Fibroblast of skin of back (primary cell): ENCODE results near the gene TIAM1.
"Not testable (repeated sequence)": the region's sequence is repeated elsewhere in the genome, so short reads cannot be mapped to it uniquely, and the experiment has no call there.

ENCODE experiments used
- DNase-seq: peaks from one replicate; pipeline ENCODE4 v3.0.0-alpha.2; 2013

Gene TIAM1

DNA sequence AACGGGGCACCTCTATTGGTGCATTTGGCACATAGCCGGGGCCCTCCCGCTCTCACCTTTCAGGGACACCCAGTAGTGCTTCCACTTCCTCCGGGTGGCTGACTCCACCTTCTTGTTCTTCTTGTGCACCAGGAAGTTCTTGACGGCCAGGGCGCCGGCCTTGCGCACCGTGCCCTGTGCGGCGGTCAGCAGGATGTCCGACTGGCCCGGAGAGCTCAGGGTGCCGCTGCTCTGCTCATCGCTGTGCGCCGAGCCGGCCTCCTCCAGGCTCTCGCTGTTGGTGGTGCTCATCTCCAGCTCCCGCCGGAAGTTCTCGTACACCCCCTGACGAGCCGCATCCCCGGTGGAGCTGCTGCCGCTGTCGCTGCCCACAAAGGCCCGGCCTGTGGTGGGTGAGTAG is 92.4 kb downstream of the TIAM1 start:
- DNase-seq, result no peak

DNA sequence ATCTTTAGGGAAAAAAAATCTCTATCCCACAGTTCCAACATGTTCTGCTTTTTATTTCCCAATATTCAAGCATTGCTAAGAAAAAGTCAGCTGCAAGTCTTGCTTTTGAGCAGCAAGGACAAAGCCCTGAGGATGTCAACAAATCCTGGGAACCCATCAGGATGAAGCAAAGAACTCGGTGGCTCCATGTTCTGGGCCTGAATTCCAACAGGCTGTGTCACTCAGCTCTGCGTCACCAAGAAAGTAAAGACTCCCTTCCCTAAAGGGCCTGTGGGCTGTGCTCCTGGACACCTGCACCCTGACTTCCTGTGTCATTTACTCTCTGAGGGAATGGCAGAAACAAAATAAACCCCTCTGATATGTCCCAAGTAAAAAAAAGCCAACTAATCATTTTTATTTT is 95.5 kb downstream of the TIAM1 start:
- peak; percentile 73 for DNase-seq

DNA sequence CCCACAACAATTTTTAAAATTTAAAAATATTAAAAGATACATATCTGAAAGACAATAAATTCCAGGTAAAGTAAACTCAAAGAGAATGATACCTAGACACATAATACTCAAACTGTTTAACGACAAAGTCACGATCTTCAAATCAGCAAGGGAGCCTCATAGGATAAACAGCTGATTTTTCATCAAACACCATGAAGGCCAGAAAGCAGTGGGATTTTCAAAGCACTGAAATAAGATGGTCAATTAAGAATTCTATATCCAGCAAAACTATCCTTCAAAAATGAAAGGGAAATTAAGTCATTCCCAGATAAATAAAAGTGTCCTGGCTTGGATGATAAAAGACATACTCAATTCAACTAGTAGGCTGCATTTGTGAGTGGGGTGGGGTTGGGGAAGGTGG is 100.5 kb downstream of the TIAM1 start:
- no peak for DNase-seq

DNA sequence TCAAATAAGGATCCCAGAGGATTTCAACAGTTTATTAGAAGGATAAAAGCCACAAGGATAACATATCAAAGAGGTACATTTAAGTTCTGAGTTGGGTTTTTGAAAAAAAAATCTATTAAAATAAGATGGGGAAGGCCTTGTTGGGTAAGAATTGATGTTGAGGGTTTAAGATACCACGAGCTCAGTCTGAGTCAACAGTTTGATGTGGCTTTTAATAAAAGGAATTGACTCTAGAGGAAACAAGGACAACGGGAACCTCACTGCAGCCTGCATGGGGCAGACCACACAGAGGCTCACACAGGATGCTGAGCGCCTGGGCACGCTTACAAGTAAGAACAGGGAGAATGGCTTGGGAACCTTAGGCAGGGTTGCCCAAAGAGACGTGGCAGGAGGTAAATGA is 107.5 kb downstream of the TIAM1 start:
- DNase-seq, result peak; percentile 64

DNA sequence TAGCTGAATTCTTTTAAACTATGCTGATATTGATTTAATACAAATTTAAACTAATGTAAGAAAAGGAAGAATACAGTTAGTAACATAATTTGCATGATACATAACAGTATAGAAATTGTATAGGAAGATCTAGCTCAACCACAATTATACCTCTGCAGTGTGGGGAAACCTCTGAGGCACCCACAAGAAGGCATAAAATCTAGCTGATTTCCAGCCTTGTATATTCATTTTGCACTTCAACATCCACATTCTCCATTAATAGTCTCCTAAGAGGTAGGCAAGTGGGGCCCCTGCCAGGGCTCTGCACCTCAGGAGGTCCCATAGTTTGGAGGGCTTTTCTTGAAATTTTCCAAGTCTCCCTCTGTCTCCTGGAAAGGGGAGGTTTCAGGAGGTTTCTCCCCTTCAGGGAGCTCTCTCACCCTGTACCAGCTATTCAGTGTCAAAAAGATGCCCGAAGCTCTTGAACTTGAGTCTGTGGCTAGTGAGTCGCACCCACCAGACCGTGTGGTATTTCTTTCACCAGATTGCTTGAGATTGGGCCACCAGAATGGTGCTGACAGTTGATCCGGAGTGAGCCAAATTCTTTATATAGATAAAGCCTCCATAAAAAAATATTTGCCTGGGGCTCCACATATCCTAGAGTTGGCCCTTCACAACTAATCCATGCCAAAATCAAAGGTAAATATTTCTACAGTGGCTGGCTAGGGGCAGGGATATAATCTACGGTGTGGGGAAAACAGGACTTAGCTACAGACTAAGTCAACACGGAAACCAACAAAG is 108.2 kb downstream of the TIAM1 start:
- DNase-seq, result peak; percentile 87

DNA sequence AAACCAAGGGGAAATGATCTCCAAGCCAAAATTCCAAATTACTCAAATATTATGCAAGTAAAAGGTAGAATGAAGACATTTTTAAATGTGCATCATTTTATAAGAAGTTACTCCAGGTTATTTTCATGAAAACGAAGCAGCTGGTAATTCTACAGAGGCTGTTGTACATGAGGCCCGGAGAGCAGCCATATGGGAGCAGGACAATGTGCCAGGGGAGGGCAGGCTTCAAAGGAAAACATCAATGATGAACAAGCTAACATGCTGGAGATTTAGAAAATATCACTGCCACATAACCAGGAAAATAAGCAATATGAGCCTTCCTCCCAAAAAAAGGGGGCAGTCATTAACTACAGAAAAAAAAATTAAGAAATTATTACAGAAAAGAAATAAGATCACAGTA is 109.1 kb downstream of the TIAM1 start:
- DNase-seq, result no peak

DNA sequence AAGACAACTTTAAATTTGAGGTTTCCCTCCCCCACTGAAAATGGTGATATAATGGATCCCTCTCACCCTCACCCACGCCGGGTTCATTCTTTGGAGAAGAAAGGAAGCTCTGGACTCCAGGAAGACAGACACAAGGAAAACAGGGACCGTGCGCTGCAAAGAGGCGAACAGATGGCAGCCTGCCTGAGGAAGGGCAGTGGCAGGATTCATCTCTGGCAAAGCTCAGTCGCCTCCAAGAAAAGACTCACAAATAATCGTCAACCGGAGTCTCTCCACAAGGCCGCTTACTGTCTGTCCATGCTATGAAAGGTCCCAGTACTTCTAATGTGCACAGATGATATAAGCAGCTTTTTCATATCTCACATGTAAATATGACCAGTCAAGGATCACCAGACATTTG is 110.3 kb downstream of the TIAM1 start:
- DNase-seq, result no peak

DNA sequence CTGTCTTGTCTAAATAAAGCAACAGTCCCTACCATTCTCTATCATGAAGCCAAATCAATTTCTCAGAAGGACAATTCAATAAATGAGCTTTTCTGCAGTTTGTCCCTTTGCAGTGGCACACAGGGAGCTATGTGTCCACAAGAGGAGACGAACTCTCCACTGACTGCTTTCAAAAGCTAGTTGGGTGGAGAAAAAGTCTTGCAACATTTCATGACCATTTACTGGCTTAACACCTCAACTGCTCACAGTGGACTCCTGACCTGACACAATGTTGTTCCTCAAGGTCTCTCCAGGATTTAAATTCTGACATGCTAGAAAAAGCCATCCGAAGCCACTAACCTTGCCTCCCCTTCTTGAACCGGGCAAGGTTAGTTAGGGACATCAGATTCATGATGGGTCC is 111.7 kb downstream of the TIAM1 start:
- no peak for DNase-seq

DNA sequence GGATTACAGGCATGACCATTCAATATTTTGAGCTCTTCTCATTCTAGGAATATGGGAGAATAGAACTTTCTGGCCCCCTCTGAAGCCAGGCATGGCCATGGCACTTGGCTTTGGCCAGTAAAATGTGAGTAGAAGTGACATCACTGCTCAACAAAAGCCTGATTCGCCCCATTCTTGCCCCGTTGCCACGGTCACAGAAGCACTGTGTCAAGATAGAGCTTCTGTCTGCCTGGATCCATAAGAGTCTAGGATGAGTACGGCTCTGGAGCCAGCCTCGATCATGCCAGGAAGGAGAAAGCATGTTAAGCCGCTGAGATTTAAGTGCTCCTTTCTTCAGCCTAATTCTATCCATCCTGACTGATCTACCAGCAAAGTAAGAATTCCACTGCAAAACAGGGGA is 113.1 kb downstream of the TIAM1 start:
- DNase-seq, result no peak

DNA sequence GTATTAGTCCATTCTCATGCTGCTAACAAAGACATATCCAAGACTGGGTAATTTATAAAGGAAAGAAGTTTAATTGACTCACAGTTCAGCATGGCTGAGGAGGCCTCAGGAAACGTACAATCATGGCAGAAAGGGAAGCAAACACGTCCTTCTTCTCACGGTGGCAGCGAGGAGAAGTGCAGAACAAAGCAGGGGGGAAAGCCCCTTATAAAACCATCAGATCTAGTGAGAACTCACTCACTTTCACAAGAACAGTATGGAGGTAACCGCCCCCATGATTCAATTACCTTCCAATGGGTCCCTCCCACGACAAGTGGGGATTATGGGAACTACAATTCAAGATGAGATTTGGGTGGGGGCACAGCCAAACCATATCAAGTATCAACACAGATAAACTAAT is 115.3 kb downstream of the TIAM1 start:
- not testable (repeated sequence) for DNase-seq

DNA sequence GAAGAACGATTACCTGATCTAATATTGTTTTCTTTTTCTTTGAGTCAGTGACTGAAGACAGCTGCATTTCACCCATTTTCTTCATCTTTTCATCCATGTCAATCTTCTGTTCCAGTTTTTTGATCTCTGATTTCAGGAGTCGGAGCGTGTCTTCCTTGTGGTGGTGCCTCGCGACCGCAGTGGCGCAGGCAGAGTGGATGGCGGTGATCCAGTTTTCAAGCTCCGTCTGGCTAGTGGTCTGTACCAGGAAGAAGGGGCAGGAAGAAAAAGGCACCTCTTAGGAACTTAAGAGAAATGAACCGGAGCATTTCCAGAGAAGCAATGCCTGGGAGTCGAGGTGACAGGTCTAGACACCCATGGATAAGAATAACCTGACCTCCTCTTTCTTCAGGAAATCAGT is 118.3 kb downstream of the TIAM1 start:
- no peak for DNase-seq

DNA sequence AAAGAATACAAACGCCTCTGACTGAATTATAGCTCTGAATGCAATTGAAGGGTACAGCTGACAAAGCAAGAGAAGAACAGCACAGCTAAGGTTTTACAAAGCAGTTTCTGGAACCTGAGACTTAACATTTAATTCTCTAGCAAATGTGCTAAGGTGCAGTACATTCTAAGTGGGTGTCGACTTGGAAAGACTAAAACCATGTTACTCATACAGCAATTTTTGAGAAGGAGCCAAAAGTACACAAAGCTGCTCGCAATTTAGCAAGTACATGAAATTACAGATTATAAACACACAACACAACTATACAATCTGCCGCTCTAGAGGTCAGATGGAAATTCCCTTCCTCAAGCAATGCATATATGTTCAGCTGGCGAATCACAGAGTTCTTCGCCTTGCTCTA is 121.9 kb downstream of the TIAM1 start:
- peak; percentile 20 for DNase-seq

DNA sequence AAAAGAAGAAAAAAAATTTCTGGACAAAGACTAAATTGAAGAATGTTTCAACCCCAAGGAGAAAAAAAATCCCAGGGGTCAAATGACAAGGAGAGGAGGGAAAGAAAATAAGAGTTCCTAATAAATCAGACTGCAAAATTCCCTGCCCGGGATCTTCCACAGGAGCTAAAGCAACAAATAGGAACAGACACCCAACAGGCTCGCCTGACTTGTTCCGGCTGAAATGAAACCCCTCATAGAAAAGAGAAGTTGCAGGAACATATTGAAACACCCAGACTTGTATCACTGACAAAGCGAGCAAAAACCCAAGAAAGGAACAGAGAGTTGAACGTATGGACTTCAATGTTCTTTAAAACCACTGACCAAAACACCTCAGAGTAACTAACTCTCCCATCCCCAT is 123.0 kb downstream of the TIAM1 start:
- DNase-seq, result no peak

DNA sequence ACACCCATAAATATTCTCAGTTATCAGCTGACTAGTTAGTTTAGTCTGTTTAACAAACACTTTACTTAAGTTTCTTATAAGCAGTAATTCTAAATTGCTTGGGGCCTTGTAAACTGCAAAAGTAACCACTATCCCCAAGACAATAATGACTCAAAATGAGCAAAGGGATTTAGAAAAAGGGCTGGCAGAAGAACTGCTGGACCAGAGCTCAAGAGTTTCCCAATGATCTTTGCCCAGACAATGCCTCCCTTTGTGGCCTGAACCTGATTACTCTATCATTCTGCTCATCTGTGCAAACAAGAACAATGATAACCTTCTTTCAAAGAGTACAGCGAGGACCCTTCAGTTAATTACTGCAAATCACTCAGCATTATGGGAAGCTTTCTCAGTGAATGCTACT is 123.5 kb downstream of the TIAM1 start:
- DNase-seq, result peak; percentile 43

DNA sequence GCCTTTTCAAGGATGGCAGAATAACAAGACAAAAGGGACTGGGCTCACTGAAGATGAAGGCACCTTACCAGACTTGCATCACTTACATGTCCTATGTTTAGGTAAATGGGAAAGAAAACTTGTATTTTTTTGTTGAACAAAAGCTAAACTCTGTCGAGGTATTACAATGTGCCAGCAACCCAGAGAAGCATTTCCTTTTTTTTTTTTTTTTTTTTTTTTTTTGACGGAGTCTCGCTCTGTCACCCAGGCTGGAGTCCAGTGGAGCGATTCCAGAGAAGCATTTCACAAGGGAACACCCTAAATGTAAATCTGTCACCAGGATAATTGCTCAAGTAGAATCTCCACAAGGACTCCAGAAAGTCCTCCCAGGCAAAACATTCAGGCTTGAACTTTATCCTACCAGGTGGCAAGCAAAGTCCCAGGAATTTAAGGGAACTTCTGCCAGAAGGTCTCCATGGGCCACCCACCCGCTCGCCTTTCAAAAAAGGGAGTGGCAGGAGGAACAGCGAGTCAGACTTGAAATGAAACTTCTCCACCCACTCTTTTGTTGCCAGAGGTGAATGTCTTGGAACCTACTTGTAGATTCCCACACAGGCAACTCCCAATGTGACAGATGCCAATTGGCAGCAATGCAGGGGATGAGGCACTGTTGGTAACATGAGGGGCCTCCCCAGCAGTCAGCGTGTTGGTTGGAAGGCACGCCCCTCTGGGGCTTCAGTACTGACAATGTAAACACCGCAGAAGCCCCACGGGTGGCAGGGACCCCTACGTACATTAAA is 125.0 kb downstream of the TIAM1 start:
- peak; percentile 43 for DNase-seq

DNA sequence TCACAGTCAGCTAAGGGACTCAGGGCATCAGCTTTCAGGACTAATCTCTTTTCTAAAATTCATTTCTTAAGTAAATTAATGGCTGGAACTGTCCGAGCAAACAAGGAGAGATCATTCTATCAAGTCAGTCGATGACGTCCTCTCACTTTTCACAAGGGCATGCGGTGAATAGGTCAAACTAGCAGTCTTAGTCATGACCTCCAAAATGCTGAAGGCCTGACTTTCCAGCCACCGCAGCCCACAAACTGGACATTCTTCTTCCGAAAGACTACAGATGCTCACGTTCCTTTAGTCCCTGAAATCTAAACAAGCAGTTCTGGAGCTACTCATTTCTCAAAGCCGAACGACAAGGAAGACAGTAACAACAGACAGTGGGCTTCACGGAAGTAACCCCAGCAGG is 127.9 kb downstream of the TIAM1 start:
- no peak for DNase-seq

DNA sequence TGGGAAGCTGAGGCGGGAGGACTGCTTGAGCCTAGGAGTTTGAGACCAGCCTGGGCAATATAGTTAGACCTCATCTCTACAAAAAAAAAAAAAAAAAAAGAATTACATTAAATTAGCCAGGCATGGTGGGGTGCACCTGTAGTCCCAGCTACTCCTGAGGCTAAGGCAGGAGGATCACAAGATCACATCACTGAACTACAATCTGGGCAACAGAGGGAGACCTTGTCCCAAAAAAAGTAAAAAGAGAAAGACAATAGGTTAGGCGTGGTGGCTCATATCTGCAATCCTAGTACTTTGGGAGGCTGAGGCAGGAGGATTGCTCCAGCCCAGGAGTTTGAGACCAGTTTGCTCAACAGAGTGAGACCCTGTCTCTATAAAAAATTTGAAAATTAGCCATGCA is 130.3 kb downstream of the TIAM1 start:
- no peak for DNase-seq

DNA sequence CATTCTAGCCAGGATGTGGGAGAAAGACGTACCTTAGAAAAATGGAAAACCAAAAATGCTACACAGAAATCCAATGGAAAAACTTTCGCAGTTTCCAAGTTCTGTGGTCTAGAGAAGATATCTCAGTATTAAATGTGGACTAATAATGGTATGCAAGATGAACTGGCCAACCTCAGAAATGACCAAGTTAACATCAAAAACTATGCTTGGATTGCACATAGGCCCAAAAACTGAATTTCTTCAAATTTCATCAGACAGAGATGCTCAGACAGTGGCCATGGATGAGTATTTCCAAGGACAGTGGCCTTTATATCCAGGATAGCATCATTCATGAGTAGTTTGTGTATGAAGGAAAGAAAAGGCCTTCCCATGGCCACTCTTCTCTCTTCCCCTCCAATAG is 132.2 kb downstream of the TIAM1 start:
- peak; percentile 56 for DNase-seq

DNA sequence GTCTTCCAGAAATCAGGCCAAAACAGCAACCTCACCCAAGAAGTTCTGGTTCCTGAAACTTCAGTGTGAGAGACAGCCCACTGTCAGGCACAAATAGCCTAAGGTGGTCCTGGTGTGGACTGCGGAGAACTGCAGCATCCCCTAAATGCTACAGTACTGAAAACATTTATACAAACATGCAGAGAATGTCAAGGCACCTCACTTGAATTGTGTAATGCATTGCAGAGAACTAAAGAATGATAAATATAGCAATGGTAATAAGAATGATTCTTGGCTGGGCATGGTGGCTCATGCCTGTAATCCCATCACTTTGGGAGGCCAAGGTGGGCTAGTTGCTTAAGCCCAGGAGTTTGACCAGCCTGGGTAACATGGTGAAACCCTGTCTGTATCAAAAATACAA is 138.6 kb downstream of the TIAM1 start:
- no peak for DNase-seq

DNA sequence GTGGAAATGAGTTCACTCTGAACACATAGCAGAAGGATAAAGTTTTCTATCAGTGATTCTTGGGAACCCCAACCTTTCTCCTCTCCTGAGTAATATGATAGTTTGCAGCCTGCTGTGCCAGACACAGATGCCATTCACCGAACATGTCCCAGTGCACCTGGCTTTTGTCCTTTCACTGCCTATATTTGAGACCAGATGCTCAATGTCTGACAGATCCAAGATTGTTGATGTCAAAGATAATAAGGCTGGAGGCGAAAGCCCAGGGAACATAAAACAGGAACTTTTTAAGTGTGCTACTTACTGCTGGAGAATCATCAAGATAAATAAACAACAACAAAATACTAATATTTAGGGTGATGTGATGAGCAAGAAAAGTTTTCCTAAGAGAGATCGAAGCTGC is 139.3 kb downstream of the TIAM1 start:
- no peak for DNase-seq

DNA sequence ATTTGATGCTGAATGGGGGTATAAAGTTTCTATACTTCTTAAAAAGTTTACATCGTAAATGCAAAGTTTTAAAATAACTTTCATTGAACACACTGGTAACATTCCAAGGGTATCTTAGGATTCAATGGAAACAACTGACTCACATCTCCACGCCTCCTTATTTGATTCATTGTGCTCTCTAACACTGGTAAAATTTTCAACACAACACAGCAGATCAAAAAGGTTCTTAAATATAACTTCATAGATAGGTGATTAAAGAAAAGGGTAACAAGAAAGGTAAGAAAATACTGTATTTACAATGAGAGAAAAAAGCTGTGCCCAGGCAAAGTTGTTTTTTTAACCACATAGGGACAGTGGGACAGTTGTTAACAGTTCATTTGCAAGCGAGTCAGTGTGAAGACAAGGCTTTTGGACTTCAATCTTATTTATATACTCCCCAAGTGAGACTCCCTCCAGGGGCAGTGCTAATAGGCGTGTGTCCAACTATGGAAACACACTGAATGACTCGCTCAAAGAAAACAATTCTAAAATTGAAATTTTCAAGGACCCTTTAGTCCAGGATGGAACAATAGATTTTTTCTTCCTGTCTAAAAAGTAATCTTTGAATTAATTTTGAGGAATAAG is 140.5 kb downstream of the TIAM1 start:
- DNase-seq, result peak; percentile 86

DNA sequence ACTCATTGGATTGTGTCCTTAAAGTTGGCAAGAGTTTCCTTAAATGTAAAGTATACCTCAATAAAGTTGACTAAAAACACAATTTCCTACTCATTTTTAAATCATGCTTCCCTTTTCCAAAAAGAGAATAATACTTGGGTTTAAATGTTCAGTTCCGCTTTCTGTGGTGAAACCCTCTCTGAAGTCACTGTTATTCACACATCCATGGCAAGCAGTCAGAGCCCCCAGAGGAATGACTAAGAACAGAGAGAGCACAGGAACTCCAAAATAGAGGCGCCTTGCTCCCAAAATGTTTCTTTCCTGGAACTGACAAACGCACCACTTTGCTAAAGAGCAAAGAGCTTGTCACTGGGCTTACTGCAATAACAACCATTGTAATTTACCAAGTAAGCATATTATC is 142.5 kb downstream of the TIAM1 start:
- DNase-seq, result peak; percentile 83

DNA sequence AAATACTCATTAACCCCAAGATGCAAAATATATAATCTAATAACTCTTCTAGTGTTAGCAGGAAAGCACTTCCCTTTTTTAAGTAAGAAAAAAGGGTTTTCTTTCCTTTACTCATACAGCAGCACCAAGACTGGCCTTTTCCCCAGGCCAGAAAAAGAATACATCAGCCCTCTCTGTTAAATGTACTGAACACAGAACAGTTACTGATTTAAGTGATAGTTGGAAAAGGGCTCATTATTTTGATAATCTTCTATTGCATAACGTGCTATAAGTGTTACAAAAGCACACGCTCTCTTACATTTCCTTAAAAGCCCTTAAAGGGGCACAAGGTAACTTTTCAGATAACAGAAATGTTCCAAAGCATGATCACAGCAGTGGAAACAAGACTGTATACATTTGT is 142.9 kb downstream of the TIAM1 start:
- no peak for DNase-seq

DNA sequence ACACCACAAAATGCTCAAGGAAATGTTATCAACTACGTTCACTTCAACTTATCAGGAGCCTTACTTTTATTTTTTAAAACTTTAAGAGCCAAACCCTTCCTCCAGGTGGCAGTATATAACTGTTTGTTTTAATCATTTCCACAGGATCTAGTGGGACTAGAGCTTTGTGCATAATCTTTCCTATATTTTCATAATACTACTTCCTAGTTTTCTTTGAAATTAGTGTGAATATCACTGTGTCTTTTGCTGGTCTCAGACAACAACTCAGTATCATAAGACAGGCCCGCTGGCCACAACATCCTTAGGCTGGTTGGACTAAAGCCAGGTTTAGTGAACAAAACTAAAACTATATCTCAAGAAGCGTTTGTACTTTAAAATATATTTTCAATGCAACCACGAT is 145.5 kb downstream of the TIAM1 start:
- peak; percentile 63 for DNase-seq
